H1 (cell line): Measurements from ENCODE around the gene KLHL29. TPM values are rescaled to one million over a fixed set of nuclear protein-coding genes. Genes with fewer than 3 reads are reported as not detected.

Source experiments
- CBX8 ChIP-seq: fragments of 300-800, 300-1000 bp; sonication (generic); IDR thresholded peaks from 2 replicates; pipeline ENCODE4 v1.7.1; 2016; ENCODE audit warnings: low read depth, low read length, borderline replicate concordance
- KDM5A ChIP-seq: fragments of 200-600 bp; IDR thresholded peaks from 2 replicates; pipeline ENCODE4 v1.7.1; 2012; ENCODE audit warnings: mild to moderate bottlenecking, low read length, inconsistent platforms, mixed read lengths
- TEAD4 ChIP-seq: IDR thresholded peaks from 2 replicates; pipeline ENCODE4 v1.6.1; 2012; ENCODE audit warnings: low read depth, low read length, inconsistent platforms, mixed read lengths
- polyA plus RNA-seq, 7 experiments: library from polyadenylated mRNA; depleted of rRNA in 3 of 7; stranded (reverse) in 5 of 7; unstranded in 2 of 7; fragments of >200 nt in 5 of 7; fragments of 200-250 nt in 2 of 7; gene quantifications; 1 replicate in 5 of 7; 2 replicates in 1 of 7; 4 replicates in 1 of 7; pipeline versions ENCODE4 v1.2.1 to v1.2.3, GENCODE V29; 2011 to 2013; ENCODE audit warnings: missing spikeins in 2 of 7, mixed read lengths in 2 of 7
- total RNA-seq: library from RNA; stranded (reverse); fragmentation: NEBNext Ultra II Directional; extraction: Animal tissue kit (Norgen Biotek cat#: 25700); gene quantifications from 2 replicates; pipeline ENCODE4 v1.2.1, GENCODE V29; 2021

Gene KLHL29
- total and polyA plus RNA-seq, 2 of the 8 experiments (the other 6 are each of a cell fraction or from before 2014, with no cell fraction given) = 1.1 to 4.7 TPM

- TF ChIP-seq KDM5A (no peak), TEAD4 (no peak), CBX8 (no peak)
- TF ChIP-seq, all 59 proteins: peak for 0
These were observed 118.7 kb downstream of the KLHL29 start (continued) for GRCh38 chr2:23503682-23504081.
